MM.1S (cell line): ENCODE data around the gene HLA-DMA.

Experiments used
- DNase-seq: peaks from one replicate; pipeline ENCODE4 v3.0.0-alpha.2; 2015
- H2AFZ ChIP-seq: fragments of 300-600 bp; sonication (generic); 2 replicates; pipeline ENCODE4 v1.6.0; 2016; ENCODE audit warnings: antibody characterized with exemption, low read length
- H3F3A ChIP-seq: fragments of 300-600 bp; sonication (generic); 2 replicates; pipeline ENCODE4 v1.6.1; 2016; ENCODE audit warnings: mild to moderate bottlenecking, antibody characterized with exemption, low read length, moderate library complexity, mixed read lengths; ENCODE audit not compliant: insufficient read depth
- H3K27ac ChIP-seq: fragments of 300-600 bp; sonication (generic); 2 replicates; pipeline ENCODE4 v1.5.1; 2016; ENCODE audit warnings: mild to moderate bottlenecking, low read length
- H3K27me3 ChIP-seq: fragments of 300-600 bp; sonication (generic); replicated peaks from 2 replicates; pipeline ENCODE4 v1.6.0; 2016; ENCODE audit warnings: low read length; ENCODE audit not compliant: insufficient read depth
- H3K36me3 ChIP-seq: fragments of 300-600 bp; sonication (generic); replicated peaks from 2 replicates; pipeline ENCODE4 v1.6.1; 2016; ENCODE audit warnings: mild to moderate bottlenecking, low read length, mixed read lengths; ENCODE audit not compliant: insufficient read depth
- H3K4me1 ChIP-seq: fragments of 300-600 bp; sonication (generic); 2 replicates; pipeline ENCODE4 v1.6.1; 2016; ENCODE audit warnings: low read length, mixed read lengths
- H3K4me2 ChIP-seq: fragments of 300-600 bp; sonication (generic); 2 replicates; pipeline ENCODE4 v1.6.0; 2016; ENCODE audit warnings: low read depth, low read length
- H3K4me3 ChIP-seq: fragments of 300-600 bp; sonication (generic); 2 replicates; pipeline ENCODE4 v1.5.1; 2016; ENCODE audit warnings: low read length, mixed read lengths
- H3K79me2 ChIP-seq: fragments of 300-600 bp; sonication (generic); 2 replicates; pipeline ENCODE4 v1.6.1; 2016; ENCODE audit warnings: mixed run types, low read length, mixed read lengths
- H3K9ac ChIP-seq: fragments of 300-600 bp; sonication (generic); 2 replicates; pipeline ENCODE4 v1.6.1; 2016; ENCODE audit warnings: low read length, mixed read lengths
- H3K9me2 ChIP-seq: fragments of 300-600 bp; sonication (generic); replicated peaks from 2 replicates; pipeline ENCODE4 v1.6.1; 2016; ENCODE audit warnings: mild to moderate bottlenecking, low read length, mixed read lengths; ENCODE audit not compliant: insufficient read depth
- H3K9me3 ChIP-seq: fragments of 300-600 bp; sonication (generic); replicated peaks from 2 replicates; pipeline ENCODE4 v1.6.1; 2016; ENCODE audit warnings: mild to moderate bottlenecking, low read length, mixed read lengths; ENCODE audit not compliant: insufficient read depth
- H4K20me1 ChIP-seq: fragments of 300-600 bp; sonication (generic); 2 replicates; pipeline ENCODE4 v1.6.1; 2016; ENCODE audit warnings: mild to moderate bottlenecking, low read length, moderate library complexity, mixed read lengths; ENCODE audit not compliant: insufficient read depth
- EZH2 ChIP-seq: fragments of 300-600 bp; sonication (generic); optimal IDR thresholded peaks from 2 replicates; pipeline ENCODE3; 2017; ENCODE audit warnings: low read depth, mild to moderate bottlenecking, antibody characterized with exemption, low read length, mixed read lengths
- EZH2phosphoT487 ChIP-seq: fragments of 300-600 bp; sonication (generic); IDR thresholded peaks from 2 replicates; pipeline ENCODE4 v1.6.1; 2018; ENCODE audit warnings: antibody characterized with exemption, low read length
- TF ChIP-seq, protein P1 (sequence below): fragments of 300-600 bp; sonication (generic); IDR thresholded peaks from 2 replicates; pipeline ENCODE4 v1.5.1; 2016; ENCODE audit warnings: antibody characterized with exemption, low read length, mixed read lengths

The HLA-DMA gene

DNA sequence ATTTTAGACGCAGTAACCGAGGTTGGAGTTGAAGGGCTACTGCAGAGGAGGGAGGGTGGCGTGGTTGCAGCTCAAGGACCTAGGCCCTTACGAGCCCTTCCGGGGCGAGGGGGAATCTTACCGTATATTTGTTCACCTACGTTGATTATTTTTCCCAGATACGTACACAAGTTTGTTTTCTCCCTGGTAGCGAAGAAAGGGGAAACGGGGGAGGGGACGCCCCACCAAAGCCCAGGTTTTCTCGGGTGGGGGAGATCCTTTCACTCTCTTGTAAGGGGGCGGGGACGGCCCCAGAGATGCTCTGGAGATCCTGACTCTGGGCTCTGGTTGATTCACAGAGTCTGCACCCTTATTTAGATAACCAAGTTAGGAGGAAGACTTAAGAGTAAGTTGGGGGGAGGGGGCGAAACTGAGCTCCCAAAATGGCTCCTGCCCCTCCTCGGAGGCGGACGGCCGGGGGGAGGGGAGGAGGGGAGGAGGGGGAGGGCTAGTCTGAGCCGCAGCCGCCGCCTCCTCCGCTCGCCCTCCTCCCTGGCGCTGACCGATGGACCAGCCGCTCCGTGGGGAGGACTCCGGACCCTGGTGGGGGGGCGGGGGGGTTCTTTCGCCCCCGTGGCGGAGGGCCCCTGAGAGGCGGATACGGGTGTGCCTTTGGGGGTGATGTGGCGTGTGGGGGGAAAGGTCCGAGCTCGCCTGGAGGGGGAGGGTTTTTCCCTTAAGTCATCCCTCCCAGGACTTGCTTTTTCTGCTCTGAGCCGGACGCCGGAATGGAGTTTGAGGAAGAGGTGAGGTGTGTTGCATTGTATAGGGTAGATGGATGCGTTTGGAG lies 17.7 kb upstream of the HLA-DMA start:
- H3K4me3 ChIP-seq, result peak overlapping the region; percentile 79
- peaks cover 35% of the 10 kb centered on the region for H4K20me1 ChIP-seq
- H3K27ac ChIP-seq, result peak overlapping the region; percentile 100
- no peak overlapping the region for H2AFZ ChIP-seq
- no peaks in the 10 kb centered on the region for H3K27me3 ChIP-seq
- DNase-seq, result peak; percentile 86
- peaks cover 22% of the 10 kb centered on the region for H3K4me1 ChIP-seq
- no peaks in the 10 kb centered on the region for H3K9me3 ChIP-seq
- peak overlapping the region; percentile 97 for H3K9ac ChIP-seq
- H3F3A ChIP-seq, result peaks cover 74% of the 10 kb centered on the region
- no peak for TF ChIP-seq EZH2phosphoT487
- TF ChIP-seq EZH2, result no peak
- TF ChIP-seq, protein P1, sequence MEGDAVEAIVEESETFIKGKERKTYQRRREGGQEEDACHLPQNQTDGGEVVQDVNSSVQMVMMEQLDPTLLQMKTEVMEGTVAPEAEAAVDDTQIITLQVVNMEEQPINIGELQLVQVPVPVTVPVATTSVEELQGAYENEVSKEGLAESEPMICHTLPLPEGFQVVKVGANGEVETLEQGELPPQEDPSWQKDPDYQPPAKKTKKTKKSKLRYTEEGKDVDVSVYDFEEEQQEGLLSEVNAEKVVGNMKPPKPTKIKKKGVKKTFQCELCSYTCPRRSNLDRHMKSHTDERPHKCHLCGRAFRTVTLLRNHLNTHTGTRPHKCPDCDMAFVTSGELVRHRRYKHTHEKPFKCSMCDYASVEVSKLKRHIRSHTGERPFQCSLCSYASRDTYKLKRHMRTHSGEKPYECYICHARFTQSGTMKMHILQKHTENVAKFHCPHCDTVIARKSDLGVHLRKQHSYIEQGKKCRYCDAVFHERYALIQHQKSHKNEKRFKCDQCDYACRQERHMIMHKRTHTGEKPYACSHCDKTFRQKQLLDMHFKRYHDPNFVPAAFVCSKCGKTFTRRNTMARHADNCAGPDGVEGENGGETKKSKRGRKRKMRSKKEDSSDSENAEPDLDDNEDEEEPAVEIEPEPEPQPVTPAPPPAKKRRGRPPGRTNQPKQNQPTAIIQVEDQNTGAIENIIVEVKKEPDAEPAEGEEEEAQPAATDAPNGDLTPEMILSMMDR, result no peak
- H3K36me3 ChIP-seq, result peaks cover 27% of the 10 kb centered on the region
- H3K4me2 ChIP-seq, result peak overlapping the region; percentile 87
- H3K79me2 ChIP-seq, result peaks cover 71% of the 10 kb centered on the region
- no peaks in the 10 kb centered on the region for H3K9me2 ChIP-seq

DNA sequence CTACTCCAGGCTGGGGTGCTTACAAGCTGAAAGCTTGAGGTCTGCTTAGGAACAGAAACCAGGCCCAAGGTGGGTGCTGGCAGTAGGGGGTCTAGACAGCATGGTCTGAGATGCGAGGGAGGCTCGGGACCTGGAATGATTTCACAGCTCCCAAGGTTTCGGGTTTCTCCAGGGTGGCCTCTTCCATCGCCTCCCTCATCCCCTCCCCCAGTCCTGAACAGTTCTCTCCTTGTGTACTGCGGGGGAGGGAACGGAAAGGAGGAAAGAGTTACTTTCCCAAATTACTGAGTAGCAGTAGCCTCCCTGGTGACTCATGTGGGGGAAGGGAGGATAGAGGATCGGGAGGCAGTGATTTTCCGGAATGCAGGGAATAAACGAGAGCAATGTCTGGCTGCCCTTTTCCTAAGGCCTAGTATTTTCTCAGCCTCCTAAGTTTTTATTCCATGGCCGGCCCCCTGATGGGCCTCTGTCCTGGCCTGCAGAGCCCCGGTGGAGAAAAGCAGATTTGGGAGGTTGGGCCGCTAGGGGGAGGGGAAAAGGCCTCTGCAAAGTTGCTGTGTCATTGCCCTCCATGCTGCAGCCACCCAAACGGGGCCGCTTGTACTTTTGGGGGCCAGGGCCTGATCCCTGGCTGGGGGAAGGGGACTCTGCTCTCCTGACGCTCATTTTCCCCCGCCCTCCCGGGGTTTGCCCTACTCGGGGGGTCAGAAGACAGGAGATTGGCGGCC lies 17.0 kb upstream of the HLA-DMA start:
- Histone ChIP-seq H4K20me1 (peaks cover 27% of the 10 kb centered on the region), H3F3A (peaks cover 66% of the 10 kb centered on the region), H3K9me2 (no peaks in the 10 kb centered on the region), H2AFZ (no peak overlapping the region), H3K4me2 (peak overlapping the region; percentile 82), H3K4me1 (peaks cover 15% of the 10 kb centered on the region), H3K36me3 (peaks cover 20% of the 10 kb centered on the region), H3K4me3 (peak overlapping the region; percentile 79), H3K9ac (peak overlapping the region; percentile 97), H3K27me3 (no peaks in the 10 kb centered on the region), H3K27ac (peak overlapping the region; percentile 100), H3K79me2 (peaks cover 63% of the 10 kb centered on the region), H3K9me3 (no peaks in the 10 kb centered on the region)
- TF ChIP-seq EZH2phosphoT487 (no peak), EZH2 (no peak)
- TF ChIP-seq, protein P1, result peak; percentile 24
- peak; percentile 72 for DNase-seq

DNA sequence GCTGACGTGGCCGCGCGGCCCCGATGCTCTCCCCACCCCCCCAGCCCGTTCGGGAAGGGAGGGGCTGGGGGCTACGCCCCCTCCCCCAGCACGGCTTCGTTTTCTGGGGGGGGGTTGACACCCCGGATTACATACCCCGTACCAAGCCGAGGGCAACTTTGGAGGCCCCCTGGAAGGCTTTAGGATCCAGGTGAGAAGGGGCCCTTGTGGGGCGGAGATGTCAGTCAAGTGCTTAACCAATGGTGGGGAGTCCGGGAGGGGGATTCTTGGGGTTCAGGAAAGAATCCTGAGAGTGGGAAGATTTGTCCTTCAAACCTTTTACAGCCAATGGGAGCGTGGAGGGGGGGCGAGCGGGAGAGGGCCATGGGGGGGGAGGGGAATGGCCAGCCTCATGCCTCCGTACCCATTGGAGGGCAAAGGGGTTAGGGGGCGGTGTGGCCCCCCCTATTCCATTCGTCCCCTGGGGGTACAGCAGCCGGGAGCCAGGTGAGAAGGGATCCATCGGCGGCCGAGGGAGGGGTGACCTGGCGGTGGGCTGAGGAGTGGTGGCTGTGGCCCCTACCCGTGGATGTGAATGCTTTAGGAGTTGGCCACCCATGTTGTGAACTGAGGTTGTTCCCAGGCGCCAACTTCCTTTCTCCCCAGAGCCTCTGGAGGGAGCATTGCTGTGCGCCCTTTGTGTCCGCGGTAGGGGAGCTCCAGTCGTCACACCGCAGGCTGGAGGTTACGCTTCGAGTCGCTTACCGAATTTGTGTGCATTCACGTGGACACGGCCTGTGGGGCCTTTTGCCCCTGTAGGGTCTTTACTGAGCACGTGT lies 16.2 kb upstream of the HLA-DMA start:
- Histone ChIP-seq H3K4me3 (peak overlapping the region; percentile 79), H3K9me2 (no peaks in the 10 kb centered on the region), H3K9me3 (no peaks in the 10 kb centered on the region), H4K20me1 (peaks cover 20% of the 10 kb centered on the region), H3K4me2 (peak overlapping the region; percentile 82), H3K27ac (peak overlapping the region; percentile 100), H3K79me2 (peaks cover 56% of the 10 kb centered on the region), H2AFZ (no peak overlapping the region), H3K9ac (peak overlapping the region; percentile 97), H3F3A (peaks cover 58% of the 10 kb centered on the region), H3K36me3 (peaks cover 12% of the 10 kb centered on the region), H3K27me3 (no peaks in the 10 kb centered on the region), H3K4me1 (peaks cover 11% of the 10 kb centered on the region)
- DNase-seq, result peak; percentile 75
- TF ChIP-seq, protein P1, result peak; percentile 18; the same call in 1 of the 2 replicates
- TF ChIP-seq EZH2, result no peak
